B cell (primary cell): ENCODE data around the gene SLC24A3. TPM values are rescaled to one million over a fixed set of nuclear protein-coding genes. Genes with fewer than 3 reads are reported as not detected.

ENCODE experiments used
- ATAC-seq: fragments of 200-7000 bp; cut with Tn5 transposase; one replicate; pipeline ENCODE4 v1.10.0; 2021; ENCODE audit warnings: low read depth, mild to moderate bottlenecking, moderate number of reproducible peaks, moderate library complexity
- CTCF ChIA-PET: fragments of 350-600 bp; sonication (Branson Sonifier 250); formaldehyde crosslinking; loops from one replicate; lab custom pipeline; 2021; ENCODE audit warnings: antibody characterized with exemption, inconsistent platforms; lab: Charles Lee
- POLR2A ChIA-PET: fragments of 350-600 bp; sonication (Branson Sonifier 250); formaldehyde crosslinking; loops from one replicate; lab custom pipeline; 2021; ENCODE audit warnings: antibody characterized with exemption; lab: Charles Lee
- DNase-seq: peaks from one replicate; pipeline ENCODE4 v3.0.0; 2013
- H2AFZ ChIP-seq: 2 replicates; pipeline ENCODE4 v1.6.1; 2012; ENCODE audit warnings: mild to moderate bottlenecking, low read depth, low read length; ENCODE audit not compliant: insufficient read depth, poor library complexity, severe bottlenecking
- H3K27ac ChIP-seq, 2 donors: 1 replicate in 1 of 2; 2 replicates in 1 of 2; pipeline ENCODE4 v1.5.1; 2012 to 2013; ENCODE audit warnings: low read length in 2 of 2, mild to moderate bottlenecking in 2 of 2, moderate library complexity in 1 of 2
- H3K27me3 ChIP-seq, 4 experiments: fragments of 200-600 bp in 1 of 4; sonication (generic) in 1 of 4; replicated peaks in 1 of 4; 1 replicate in 2 of 4; 2 replicates in 2 of 4; pipeline versions ENCODE4 v1.6.1 to v1.7.0; 2013 to 2016; ENCODE audit warnings: low read length in 3 of 4, mild to moderate bottlenecking in 2 of 4, mixed read lengths in 1 of 4, moderate library complexity in 1 of 4; ENCODE audit not compliant: insufficient read depth in 4 of 4, control insufficient read depth in 3 of 4; ENCODE audit errors: control extremely low read depth in 1 of 4
- H3K36me3 ChIP-seq, 2 experiments: replicated peaks in 1 of 2; 1 replicate in 1 of 2; 2 replicates in 1 of 2; pipeline versions ENCODE4 v1.6.1 to v1.7.1; 2013; ENCODE audit warnings: low read length in 1 of 2; ENCODE audit not compliant: insufficient read depth in 2 of 2, control insufficient read depth in 1 of 2; ENCODE audit errors: control extremely low read depth in 1 of 2, extremely low read depth in 1 of 2
- H3K4me1 ChIP-seq, 2 donors: fragments of 200-600 bp in 1 of 2; sonication (generic) in 1 of 2; 1 replicate in 1 of 2; 2 replicates in 1 of 2; pipeline versions ENCODE4 v1.5.1 to v1.6.1; 2013 to 2017; ENCODE audit warnings: low read length in 2 of 2; ENCODE audit not compliant: control insufficient read depth in 2 of 2, insufficient read depth in 2 of 2
- H3K4me2 ChIP-seq: replicated peaks from 2 replicates; pipeline ENCODE3; 2012; ENCODE audit warnings: mild to moderate bottlenecking, low read depth, low read length; ENCODE audit not compliant: poor library complexity, severe bottlenecking
- H3K4me3 ChIP-seq, 5 experiments: fragments of 200-600 bp in 1 of 5; sonication (generic) in 1 of 5; 1 replicate in 3 of 5; 2 replicates in 2 of 5; pipeline versions ENCODE4 v1.5.1 to v1.7.0; 2011 to 2016; ENCODE audit warnings: low read length in 4 of 5, mild to moderate bottlenecking in 4 of 5, low read depth in 2 of 5, control low read depth in 1 of 5, moderate library complexity in 1 of 5; ENCODE audit not compliant: insufficient read depth in 1 of 5; ENCODE audit errors: control extremely low read depth in 1 of 5, extremely low read depth in 1 of 5
- H3K79me2 ChIP-seq: fragments of 200-600 bp; sonication (generic); one replicate; pipeline ENCODE4 v1.6.0; 2016; ENCODE audit warnings: low read length; ENCODE audit not compliant: control insufficient read depth, insufficient read depth
- H3K9ac ChIP-seq: fragments of 200-600 bp; sonication (generic); 2 replicates; pipeline ENCODE4 v1.6.1; 2017; ENCODE audit warnings: mild to moderate bottlenecking, low read length, moderate library complexity
- H3K9me3 ChIP-seq, 3 donors: one replicate each; pipeline versions ENCODE4 v1.6.1 to v1.7.1; 2013; ENCODE audit warnings: low read length in 2 of 3; ENCODE audit not compliant: control insufficient read depth in 2 of 3, insufficient read depth in 1 of 3; ENCODE audit errors: control extremely low read depth in 1 of 3
- H4K20me1 ChIP-seq: 2 replicates; pipeline ENCODE4 v1.6.0; 2012; ENCODE audit warnings: mild to moderate bottlenecking, low read length; ENCODE audit not compliant: insufficient read depth, control insufficient read depth, poor library complexity, severe bottlenecking
- H3K27ac Mint-ChIP-seq: one replicate; pipeline ENCODE4 v1.8.0; 2021; ENCODE audit warnings: mixed read lengths
- H3K27me3 Mint-ChIP-seq: one replicate; pipeline ENCODE4 v1.8.0; 2021; ENCODE audit warnings: mixed read lengths
- H3K4me1 Mint-ChIP-seq: one replicate; pipeline ENCODE4 v1.8.0; 2021; ENCODE audit warnings: mixed read lengths
- H3K4me3 Mint-ChIP-seq: one replicate; pipeline ENCODE4 v1.8.0; 2021; ENCODE audit warnings: mixed read lengths
- H3K9me3 Mint-ChIP-seq: one replicate; pipeline ENCODE4 v1.8.0; 2022; ENCODE audit warnings: mixed read lengths; ENCODE audit not compliant: insufficient read depth
- EZH2 ChIP-seq: IDR thresholded peaks from 2 replicates; pipeline ENCODE4 v1.6.1; 2012; ENCODE audit warnings: borderline replicate concordance, low read depth, mild to moderate bottlenecking, moderate library complexity, low read length; ENCODE audit not compliant: insufficient read depth, poor library complexity, severe bottlenecking
- WGBS: methylation state at CpG from one replicate; pipeline ENCODE4 v1.1.5; 2013; ENCODE audit warnings: missing lambda C conversion rate; ENCODE audit not compliant: insufficient coverage; 5-methylcytosine and 5-hydroxymethylcytosine counted together
- intact Hi-C: fragments of 100-400 bp; cut with micrococcal nuclease; formaldehyde crosslinking; loops from one replicate; pipeline ENCODE4 v1.10.0; 2022
- polyA plus RNA-seq: library from polyadenylated mRNA; depleted of rRNA; stranded (reverse); fragments of >200 nt; gene quantifications from 2 replicates; pipeline ENCODE4 v1.2.3, GENCODE V29; 2012
- total RNA-seq, 2 donors: library from RNA; stranded (reverse); fragments of 120-200 nt in 1 of 2; gene quantifications; 1 replicate in 1 of 2; 2 replicates in 1 of 2; pipeline versions ENCODE4 v1.2.3 to v1.2.4, GENCODE V29; 2013 to 2022
- TF ChIP-seq, protein P1 (sequence below): fragments of 200-600 bp; IDR thresholded peaks from one replicate; pipeline ENCODE4 v1.8.0; 2022; ENCODE audit warnings: antibody characterized with exemption, mild to moderate bottlenecking

Gene SLC24A3
- total and polyA plus RNA-seq, 2 donors (not counting 1 experiment from before 2014, with no cell fraction given), result not detected

DNA sequence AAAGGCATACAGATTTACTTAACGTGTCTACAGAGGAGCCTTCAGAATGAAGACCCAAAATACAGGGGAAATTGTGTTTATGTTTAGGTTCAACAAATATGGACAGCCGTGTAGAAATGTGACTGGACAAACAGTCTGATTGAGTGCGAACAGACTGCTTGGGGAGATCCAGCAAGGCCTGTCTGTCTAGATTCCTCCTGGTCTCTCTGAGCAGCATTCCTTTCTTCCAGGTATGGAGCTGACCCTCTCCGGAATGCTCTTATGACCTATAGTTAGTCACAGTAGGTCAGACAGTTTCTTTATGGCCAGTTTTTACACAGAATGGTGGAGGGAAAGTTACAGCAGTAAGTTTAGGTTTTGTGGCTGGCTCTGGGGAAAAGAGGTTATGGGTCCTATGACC, 554.6 kb downstream of the SLC24A3 start:
- Histone ChIP-seq H3K4me2 (no peak overlapping the region), H3K36me3 (no peaks in the 10 kb centered on the region), H4K20me1 (no peaks in the 10 kb centered on the region), H3K27me3 (peaks cover 0 to 9% (median 3%) of the 10 kb centered on the region in 4 experiments), H3K9ac (no peak overlapping the region), H3K9me3 (no peaks in the 10 kb centered on the region), H3K4me1 (no peaks in the 10 kb centered on the region), H3K79me2 (no peaks in the 10 kb centered on the region), H2AFZ (no peak overlapping the region), H3K4me3 (no peak overlapping the region), H3K27ac (no peak overlapping the region)
- H3K4me3 Mint-ChIP-seq, result no peak overlapping the region
- no peak for TF ChIP-seq EZH2
- TF ChIP-seq, protein P1, sequence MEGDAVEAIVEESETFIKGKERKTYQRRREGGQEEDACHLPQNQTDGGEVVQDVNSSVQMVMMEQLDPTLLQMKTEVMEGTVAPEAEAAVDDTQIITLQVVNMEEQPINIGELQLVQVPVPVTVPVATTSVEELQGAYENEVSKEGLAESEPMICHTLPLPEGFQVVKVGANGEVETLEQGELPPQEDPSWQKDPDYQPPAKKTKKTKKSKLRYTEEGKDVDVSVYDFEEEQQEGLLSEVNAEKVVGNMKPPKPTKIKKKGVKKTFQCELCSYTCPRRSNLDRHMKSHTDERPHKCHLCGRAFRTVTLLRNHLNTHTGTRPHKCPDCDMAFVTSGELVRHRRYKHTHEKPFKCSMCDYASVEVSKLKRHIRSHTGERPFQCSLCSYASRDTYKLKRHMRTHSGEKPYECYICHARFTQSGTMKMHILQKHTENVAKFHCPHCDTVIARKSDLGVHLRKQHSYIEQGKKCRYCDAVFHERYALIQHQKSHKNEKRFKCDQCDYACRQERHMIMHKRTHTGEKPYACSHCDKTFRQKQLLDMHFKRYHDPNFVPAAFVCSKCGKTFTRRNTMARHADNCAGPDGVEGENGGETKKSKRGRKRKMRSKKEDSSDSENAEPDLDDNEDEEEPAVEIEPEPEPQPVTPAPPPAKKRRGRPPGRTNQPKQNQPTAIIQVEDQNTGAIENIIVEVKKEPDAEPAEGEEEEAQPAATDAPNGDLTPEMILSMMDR, result no peak
- DNase-seq (no peak), ATAC-seq (no peak)
- WGBS, result 90% methylated on average over 4 of the region's 4 CpGs
- no peak overlapping the region for H3K27ac Mint-ChIP-seq
- no peaks in the 10 kb centered on the region for H3K4me1 Mint-ChIP-seq
- intact Hi-C loops, result no loop called here
- H3K9me3 Mint-ChIP-seq, result no peaks in the 10 kb centered on the region
- peaks cover 38% of the 10 kb centered on the region for H3K27me3 Mint-ChIP-seq
- ChIA-PET CTCF (no interaction called here), POLR2A (no interaction called here)

DNA sequence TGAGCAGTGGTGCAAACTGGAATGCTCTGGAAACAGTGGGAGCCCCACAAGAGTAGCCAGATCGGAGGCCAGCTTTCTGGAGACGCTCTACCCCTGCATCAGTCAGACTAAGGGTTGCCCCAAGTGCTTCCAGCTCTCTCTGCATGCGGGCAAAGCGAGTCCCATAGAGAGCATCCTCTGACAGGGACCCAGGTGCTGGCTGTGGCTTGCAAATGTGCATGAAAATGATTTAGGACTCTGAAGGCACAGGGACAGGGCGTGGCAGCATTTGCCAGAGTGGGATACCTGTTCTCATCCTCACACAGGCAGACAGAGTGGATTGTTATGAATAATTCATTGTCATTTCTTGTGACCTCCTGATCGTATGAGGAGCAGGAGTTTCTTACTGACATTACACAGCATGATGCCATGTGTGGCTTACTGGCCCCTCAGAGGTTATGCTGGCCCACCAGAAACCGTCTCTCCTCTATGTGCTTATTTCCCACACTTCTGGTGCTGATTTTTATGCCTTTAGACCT, 555.9 kb downstream of the SLC24A3 start:
- Histone ChIP-seq H3K4me2 (no peak overlapping the region), H4K20me1 (no peaks in the 10 kb centered on the region), H3K36me3 (no peaks in the 10 kb centered on the region), H3K4me1 (no peaks in the 10 kb centered on the region), H3K79me2 (no peaks in the 10 kb centered on the region), H3K9ac (no peak overlapping the region), H3K27me3 (peaks cover 0 to 9% (median 3%) of the 10 kb centered on the region in 4 experiments), H3K27ac (no peak overlapping the region), H3K9me3 (no peaks in the 10 kb centered on the region), H3K4me3 (no peak overlapping the region), H2AFZ (no peak overlapping the region)
- POLR2A ChIA-PET, result no interaction called here
- no peak overlapping the region for H3K27ac Mint-ChIP-seq
- no peaks in the 10 kb centered on the region for H3K9me3 Mint-ChIP-seq
- DNase-seq, result no peak
- ATAC-seq, result no peak
- intact Hi-C loops, result no loop called here
- CTCF ChIA-PET, result interaction anchor here (1.6 kb wide), 1 partner anchor 17 kb away, joined by 4 read pairs; no protein-coding TSS in a partner anchor
- TF ChIP-seq, protein P1, result no peak
- no peak for TF ChIP-seq EZH2
- H3K4me1 Mint-ChIP-seq, result no peaks in the 10 kb centered on the region
- H3K27me3 Mint-ChIP-seq, result peaks cover 36% of the 10 kb centered on the region
- no peak overlapping the region for H3K4me3 Mint-ChIP-seq
- WGBS, result 87% methylated on average over 5 of the region's 7 CpGs
